ENCODE results near the gene PKLR.

DNA sequence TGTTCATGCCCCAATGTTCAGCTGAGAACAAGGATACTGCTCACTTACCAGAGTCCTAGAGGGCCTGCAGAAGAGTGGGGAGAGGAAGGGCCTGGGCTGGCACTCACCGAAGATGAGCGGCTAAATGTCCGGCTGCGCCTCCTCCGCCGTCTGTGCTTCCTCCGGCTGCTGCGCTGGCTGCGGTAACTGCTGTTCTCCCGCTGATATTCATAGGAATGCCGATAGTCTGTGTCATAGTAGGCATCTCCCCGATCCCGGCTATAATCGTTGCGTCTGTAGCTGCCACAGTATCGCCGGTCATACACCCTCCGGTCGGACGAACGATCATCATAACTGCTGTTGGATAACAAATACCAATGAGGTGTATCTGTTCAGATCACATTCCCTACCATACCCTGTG is 31.9 kb downstream of the PKLR start:
- TF ChIP-seq POLR2A (IDR thresholded peaks at IDR 0.05) = no peak
- TF ChIP-seq CTCF (IDR thresholded peaks at IDR 0.05 in 8 of 11, conservative IDR thresholded peaks at IDR 0.05 in 3 of 11) = no peak

All from spleen (tissue), 7 donors.